ENCODE data around the gene DHX16. TPM values are rescaled to one million over a fixed set of nuclear protein-coding genes. Genes with fewer than 3 reads are reported as not detected.
A peak's percentile ranks its signal among the peaks of the same experiment; 100 is the strongest.

The DHX16 gene
- total RNA-seq, 1 donor from 2014 or later: 52.0 TPM

DNA sequence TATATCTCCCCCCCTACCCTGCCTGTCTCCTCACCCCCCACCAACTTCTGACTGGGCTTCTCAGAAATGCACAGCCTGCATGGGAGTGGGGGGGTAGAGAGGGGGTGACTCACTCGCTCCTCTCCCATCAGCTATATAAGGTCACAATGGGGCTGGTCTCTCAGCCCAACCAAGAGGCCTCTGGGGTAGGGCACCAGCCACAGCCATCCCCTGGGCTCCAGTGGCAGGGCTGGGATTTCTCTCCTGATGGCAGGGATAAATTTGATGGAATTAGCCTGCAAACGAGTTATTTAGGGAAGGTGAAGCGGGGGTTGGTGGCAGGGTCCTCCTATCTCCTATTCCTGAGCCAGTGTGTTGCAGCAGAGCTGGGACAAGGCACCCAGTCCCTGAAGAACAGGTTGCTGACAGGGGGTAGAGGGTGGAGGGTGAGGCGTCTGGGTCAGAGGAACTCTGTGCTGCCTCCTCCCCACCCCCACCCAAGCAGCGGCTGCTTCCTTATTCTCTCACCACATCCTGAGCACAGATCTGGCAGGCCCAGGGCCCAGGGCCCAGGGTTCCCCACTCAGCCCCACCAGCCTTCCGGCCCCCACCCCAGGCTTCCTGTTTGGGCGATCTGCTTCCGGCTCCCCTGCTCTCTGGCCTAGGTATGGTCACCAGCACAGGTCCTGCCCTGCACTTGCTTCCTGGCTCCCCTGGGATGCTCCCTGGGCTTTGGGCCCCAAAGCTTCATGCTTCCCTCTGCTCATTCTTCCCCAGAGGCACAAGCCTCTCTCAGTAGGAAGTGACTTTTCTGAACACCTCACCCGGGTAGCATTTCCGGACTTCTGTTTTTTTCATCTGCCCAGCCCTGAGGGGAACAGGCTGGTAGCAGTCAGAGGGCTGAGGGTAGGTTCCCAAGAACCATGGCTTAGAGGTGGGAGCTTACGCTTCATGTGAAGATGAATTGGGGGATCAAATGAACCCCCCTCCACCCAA lies 9.6 kb upstream of the DHX16 start:
- DNase-seq (ENCODE audit: low read depth): no peak
- peak overlapping the region; percentile 94 for H3K4me3 ChIP-seq (ENCODE audit: low read depth, low read length)
- TF ChIP-seq, protein P1, sequence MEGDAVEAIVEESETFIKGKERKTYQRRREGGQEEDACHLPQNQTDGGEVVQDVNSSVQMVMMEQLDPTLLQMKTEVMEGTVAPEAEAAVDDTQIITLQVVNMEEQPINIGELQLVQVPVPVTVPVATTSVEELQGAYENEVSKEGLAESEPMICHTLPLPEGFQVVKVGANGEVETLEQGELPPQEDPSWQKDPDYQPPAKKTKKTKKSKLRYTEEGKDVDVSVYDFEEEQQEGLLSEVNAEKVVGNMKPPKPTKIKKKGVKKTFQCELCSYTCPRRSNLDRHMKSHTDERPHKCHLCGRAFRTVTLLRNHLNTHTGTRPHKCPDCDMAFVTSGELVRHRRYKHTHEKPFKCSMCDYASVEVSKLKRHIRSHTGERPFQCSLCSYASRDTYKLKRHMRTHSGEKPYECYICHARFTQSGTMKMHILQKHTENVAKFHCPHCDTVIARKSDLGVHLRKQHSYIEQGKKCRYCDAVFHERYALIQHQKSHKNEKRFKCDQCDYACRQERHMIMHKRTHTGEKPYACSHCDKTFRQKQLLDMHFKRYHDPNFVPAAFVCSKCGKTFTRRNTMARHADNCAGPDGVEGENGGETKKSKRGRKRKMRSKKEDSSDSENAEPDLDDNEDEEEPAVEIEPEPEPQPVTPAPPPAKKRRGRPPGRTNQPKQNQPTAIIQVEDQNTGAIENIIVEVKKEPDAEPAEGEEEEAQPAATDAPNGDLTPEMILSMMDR (conservative IDR thresholded peaks at IDR 0.05; ENCODE audit: low read depth, low read length): no peak

DNA sequence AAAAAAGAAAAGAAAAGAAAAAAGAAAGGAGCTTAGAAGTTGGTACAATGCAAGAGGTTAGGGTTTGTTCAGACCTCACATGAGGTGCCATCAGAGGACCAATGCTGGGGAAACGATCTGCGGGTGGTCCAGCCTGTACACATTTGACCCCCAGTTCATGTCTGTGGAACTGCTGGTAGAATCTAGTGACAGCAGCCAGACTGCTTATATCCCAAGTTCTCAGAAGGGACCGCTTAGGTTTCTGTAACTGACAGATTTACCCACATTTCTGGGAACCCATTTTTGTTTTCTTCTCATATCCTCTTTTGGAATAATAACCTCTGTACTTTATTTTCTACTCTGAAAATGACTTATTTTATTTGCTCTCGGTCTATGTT lies 8.9 kb upstream of the DHX16 start:
- no peak for DNase-seq (ENCODE audit: low read depth)
- TF ChIP-seq, protein P1 (conservative IDR thresholded peaks at IDR 0.05; ENCODE audit: low read depth, low read length): no peak
- H3K4me3 ChIP-seq (ENCODE audit: low read depth, low read length): peak overlapping the region; percentile 94

DNA sequence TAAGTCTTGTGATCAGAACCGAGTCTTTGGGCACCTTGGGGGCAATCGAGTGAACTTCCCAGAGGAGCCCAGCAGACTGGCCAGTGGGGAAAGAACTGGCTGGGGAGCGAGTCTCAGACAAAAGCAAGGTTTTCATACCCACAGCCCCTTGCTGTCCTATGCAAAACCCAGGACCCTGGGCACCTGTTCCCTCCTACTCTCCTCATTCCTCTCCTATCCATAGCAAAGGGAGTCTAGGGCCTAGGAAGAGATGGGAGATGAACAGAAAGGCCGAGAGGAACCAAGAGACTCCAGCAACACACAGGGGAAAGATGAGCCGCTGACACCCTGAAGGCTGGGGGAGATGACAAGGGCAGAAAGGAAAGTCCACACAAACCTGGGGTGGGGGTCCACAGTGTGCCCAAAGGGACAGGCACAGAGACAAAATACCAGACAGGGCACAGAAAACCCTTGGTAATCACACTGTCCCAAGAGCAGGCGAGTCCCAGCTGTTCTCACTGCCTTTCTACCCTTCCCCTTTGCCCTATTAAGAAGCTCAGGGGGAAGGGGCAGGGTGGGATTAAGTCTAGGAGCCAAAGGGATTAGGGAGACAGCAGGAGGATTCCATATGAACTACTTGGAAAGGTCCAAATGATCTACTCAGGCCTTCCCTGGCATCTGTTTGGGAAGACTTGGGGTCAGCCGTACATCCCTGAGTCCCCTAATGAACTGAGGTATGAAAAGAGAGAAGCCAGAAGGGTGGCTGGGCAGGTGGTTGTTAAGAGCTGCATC lies 7.1 kb upstream of the DHX16 start:
- TF ChIP-seq, protein P1 (conservative IDR thresholded peaks at IDR 0.05; ENCODE audit: low read depth, low read length): no peak
- no peak for DNase-seq (ENCODE audit: low read depth)
- H3K4me3 ChIP-seq (ENCODE audit: low read depth, low read length): peak overlapping the region; percentile 25

- no peak for DNase-seq (ENCODE audit: low read depth)
- TF ChIP-seq, protein P1 (conservative IDR thresholded peaks at IDR 0.05; ENCODE audit: low read depth, low read length): peak; percentile 94
- peak overlapping the region; percentile 36 for H3K4me3 ChIP-seq (ENCODE audit: low read depth, low read length)
Measured at GRCh38 chr6:30678964-30679726, 6.3 kb upstream of the DHX16 start.

DNA sequence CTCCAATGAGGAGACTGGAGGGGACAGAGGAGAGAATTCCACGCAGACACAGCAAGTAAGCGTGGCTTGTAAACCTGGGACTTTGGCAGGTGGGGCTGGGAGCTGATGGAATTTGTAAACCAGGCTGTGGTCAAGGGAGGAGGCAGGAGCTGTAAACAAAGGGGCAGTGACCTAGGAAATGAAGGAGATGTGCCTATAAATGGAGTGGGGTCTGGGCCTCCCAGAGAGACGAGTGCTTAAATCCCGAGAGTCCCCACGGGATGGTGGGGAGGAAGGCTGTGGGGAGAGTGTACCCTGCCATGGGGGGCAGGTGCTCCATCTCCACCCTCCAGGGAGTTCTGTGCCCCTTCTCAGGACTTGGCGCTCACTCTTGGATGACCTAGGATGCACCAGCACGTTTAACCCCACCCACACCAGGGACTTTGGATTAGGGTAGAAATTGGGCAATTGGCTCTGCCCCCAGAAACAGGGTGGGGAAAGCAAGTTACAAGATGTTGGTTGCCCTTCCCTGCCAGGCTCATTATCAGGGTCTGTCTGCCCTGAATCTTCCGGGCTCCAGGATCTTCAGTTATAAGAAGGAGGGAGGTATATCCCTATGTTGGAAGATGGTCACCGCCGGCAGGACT lies 4.0 kb upstream of the DHX16 start:
- DNase-seq (ENCODE audit: low read depth): no peak
- no peak overlapping the region for H3K4me3 ChIP-seq (ENCODE audit: low read depth, low read length)
- TF ChIP-seq, protein P1 (conservative IDR thresholded peaks at IDR 0.05; ENCODE audit: low read depth, low read length): no peak
